Measurements from ENCODE around the gene IFI27L1.
A peak's percentile ranks its signal among the peaks of the same experiment; 100 is the strongest.

The IFI27L1 gene

DNA sequence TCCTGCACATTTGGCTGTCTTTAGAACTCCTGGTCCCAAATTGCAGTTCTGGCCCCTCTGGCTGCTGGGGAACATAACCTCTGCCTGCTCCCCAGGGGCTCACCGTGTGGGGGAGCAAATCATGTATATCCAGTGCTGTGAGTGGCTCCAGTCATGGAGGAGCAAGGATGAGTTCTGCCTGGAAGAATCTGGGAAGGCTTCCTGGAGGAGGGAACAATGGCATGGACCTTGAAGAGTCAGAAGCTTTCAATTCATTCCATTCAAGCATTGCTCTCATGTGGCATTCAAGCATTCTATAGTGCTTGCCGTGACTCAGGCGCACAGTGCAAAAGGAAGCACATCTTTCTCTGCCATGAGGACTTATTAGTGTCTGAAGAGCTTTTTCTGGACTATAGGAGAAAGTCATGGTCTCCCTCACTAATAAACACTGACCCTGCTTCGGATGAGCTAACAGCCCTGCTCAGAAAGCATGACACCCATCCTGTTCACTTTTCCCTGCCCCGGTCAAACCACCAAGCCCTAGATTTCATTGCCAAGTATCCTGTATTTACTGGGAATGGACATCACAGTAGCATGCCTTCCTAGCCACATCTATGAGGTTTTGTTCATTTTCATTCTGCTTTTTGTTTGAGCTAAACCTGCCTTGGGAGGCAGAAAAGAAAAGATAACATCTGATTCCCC is 32.9 kb downstream of the IFI27L1 start:
- peak; percentile 37 for DNase-seq (ENCODE audit: low spot score)

- DNase-seq (ENCODE audit: low spot score) = peak; percentile 61
These were observed 33.5 kb downstream of the IFI27L1 start for GRCh38 chr14:94114589-94115057.

- DNase-seq (ENCODE audit: low spot score) = no peak
These were observed 34.0 kb downstream of the IFI27L1 start for GRCh38 chr14:94115058-94115591.

DNA sequence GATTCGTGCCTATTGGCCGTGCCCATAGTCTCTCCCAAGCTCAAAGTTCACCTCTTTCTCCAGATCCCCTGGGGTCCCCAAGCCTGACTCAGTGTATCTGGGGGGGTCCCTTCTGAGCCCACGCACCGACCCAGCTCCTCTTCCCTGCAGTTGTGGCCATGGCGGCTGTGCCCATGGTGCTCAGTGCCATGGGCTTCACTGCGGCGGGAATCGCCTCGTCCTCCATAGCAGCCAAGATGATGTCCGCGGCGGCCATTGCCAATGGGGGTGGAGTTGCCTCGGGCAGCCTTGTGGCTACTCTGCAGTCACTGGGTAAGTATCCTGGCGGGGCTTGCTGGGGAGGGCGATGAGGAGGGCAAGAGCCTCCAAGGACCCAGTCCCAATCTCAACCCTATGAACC is 34.5 kb downstream of the IFI27L1 start:
- DNase-seq (ENCODE audit: low spot score) = peak; percentile 47

DNA sequence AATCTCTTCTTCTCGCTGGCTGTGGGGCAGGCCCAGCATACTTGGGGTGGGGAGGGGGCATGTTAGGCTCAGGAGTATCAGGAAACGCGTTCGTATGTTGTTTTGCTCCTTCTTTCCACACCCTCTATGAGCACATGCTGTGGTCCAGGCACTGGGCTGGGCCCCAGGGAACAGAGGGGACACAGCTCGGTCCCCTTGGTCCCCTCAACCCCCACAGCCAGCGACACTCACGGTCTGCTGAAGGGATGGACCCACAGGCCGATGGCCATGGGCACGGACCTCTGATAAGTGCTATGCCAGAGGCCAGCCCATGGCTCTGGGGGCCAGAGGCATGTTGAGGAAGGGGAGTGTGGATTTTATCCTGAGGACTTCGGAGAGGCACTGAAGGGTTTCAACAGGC is 35.6 kb downstream of the IFI27L1 start:
- no peak for DNase-seq (ENCODE audit: low spot score)

- peak; percentile 14 for DNase-seq (ENCODE audit: low spot score)
These were observed 36.7 kb downstream of the IFI27L1 start for GRCh38 chr14:94117856-94118255.

DNA sequence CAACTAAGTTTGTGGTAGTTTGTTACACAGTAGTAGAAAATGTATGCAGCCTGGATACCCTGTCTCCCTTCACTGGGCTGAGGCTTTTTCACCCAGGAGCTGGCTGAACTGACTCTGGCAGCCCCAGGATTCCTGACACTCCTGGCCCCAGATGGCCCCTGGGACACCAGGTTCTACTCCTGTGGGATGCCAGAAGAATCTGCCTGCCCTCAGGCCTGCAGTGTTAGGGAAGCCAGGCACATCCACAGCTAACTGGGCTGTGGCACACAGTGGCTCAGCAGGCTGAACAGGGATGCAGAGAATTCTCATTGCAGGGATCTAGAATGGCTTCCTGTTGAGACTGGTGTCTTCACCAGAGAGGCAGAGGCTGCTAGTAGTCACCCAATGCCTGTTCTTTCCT is 38.0 kb downstream of the IFI27L1 start:
- DNase-seq (ENCODE audit: low spot score) = peak; percentile 33

GRCh38 chr14:94120667-94121340 is 39.7 kb downstream of the IFI27L1 start:
- peak; percentile 30 for DNase-seq (ENCODE audit: low spot score)

- peak; percentile 49 for DNase-seq (ENCODE audit: low spot score)
These were observed 40.4 kb downstream of the IFI27L1 start for GRCh38 chr14:94121485-94121884.

- peak; percentile 26 for DNase-seq (ENCODE audit: low spot score)
These were observed 41.3 kb downstream of the IFI27L1 start for GRCh38 chr14:94122438-94122837.

GRCh38 chr14:94123296-94123695 is 42.2 kb downstream of the IFI27L1 start:
- no peak for DNase-seq (ENCODE audit: low spot score)

GRCh38 chr14:94123868-94124267 is 42.8 kb downstream of the IFI27L1 start:
- DNase-seq (ENCODE audit: low spot score) = no peak

GRCh38 chr14:94124582-94125377 is 43.7 kb downstream of the IFI27L1 start:
- DNase-seq (ENCODE audit: low spot score) = no peak

GRCh38 chr14:94125659-94126418 is 44.7 kb downstream of the IFI27L1 start:
- no peak for DNase-seq (ENCODE audit: low spot score)

- no peak for DNase-seq (ENCODE audit: low spot score)
These were observed 45.2 kb downstream of the IFI27L1 start for GRCh38 chr14:94126419-94126677.

GRCh38 chr14:94126800-94127199 is 45.7 kb downstream of the IFI27L1 start:
- DNase-seq (ENCODE audit: low spot score) = no peak

DNA sequence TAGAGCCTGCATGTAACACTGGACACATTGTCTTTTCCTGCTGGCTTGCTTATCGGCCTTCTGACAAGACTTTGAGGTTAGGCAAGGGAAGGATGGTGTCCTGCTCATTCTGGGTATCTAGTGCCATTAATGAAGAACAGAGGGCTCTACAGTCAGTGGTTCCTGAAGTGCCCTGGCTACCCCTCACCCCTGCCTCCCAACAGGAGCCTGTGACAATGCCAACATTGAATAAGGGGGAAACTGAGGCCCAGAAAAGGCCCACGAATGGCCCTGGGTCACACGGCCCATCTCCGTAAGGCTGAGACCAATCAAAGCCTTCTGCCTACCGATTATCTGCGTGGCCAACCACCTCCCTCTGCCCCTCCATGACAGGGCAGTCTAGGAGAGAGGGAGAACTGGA is 46.2 kb downstream of the IFI27L1 start:
- no peak for DNase-seq (ENCODE audit: low spot score)

DNA sequence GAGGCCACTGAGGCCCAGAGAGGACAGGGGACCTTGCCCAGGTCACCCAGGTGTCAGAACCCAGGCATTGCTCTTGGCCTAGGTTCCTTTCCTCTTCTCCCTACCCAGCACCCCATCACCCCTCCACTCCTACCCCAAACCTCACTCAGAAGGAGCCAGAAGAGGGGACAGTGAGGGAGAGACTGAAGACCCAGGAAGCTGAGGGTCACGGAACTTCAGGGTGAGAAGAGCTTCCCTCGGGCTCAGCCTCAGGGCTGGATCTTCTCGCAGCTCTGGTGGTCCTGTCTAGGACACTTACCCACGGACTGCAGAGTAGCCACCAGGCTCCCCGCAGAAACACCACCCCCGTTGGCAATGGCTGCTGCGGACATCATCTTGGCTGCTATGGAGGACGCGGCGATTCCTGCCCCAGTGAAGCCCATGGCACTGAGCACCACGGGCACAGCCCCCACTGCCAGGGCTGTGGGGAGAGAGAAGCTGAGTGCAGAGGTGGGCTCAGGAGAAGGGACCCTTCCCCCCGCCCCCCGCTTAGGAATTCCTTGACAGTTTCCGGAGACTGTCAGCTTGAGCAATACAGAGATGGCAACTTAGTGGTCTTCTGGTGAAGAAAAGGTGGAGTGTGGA is 47.2 kb downstream of the IFI27L1 start:
- DNase-seq (ENCODE audit: low spot score) = no peak

DNA sequence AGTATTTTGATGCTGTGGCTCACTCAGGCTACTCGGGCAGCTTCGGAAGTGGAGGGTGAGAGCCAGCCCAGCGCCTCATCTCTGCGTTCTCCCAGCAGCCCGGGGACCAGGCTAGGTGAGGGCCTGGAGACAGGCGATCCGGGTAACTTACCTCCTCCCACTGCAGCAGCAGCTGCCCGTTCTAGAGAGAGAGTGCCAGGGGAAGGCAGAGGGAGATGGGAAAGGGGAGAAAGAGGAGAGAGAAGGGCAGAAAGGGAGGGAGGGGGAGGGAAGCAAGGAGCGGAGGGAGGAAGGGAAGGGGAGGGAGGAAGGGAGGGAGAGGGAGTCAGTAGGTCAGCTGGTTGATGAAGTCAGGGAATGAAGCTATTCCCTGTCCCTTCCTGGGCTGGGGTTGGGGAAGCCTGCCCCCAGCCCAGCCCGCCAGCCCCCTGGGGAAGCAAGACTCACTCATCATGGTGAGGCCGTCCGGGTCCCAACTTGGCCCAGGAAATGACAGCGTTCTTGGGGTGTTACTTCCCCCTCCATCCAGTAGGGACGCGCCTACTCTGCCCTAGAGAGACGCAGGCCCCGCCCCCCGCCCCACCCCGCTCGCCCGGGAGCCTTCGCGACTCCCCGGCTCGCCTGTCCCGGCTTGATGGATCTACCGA is 48.1 kb downstream of the IFI27L1 start, which contains the start of gene IFI27L2:
IFI27L2 (minus strand) TSS at position 494 of the 647 bp plus-strand sequence; CDS start at position 454, 40 bp downstream.
- DNase-seq (ENCODE audit: low spot score) = peak; percentile 84

DNA sequence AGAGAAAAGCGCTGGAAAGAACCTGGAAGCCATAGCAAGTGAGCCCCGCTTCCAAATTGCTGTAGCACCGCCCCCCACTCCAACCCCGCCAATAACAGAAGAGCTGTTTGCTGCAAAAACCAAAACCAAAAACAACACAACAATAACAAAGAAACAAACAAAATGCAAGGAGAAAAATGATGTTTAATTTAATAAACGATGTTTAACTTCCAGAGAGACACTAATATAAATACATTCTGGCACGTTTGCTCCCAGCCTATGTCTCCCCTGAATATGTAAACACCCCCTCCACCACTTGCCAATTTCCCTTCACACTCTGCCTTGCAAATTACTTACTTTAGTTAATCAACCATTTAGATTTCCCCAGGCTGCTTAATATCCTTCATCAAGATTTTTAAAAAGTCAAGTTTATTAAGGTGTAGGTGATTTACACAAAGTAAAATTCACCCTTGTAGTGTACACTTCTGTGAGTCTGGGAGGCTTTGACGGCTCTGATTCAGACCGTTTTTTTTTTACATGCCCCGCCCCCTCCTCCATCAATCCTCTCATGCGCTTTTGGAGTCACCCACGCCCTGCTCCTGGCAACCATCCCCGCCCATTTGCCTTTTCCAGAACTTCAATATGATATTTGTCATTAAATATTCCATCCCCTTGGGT is 48.8 kb downstream of the IFI27L1 start:
- DNase-seq (ENCODE audit: low spot score) = no peak
